ENCODE results near the gene RTN4R.

Gene RTN4R

GRCh38 chr22:20239676-20240446 is 28.3 kb downstream of the RTN4R start:
- no peak overlapping the region for H3K4me3 ChIP-seq (replicated peaks; ENCODE audit: low read depth, low read length)
- DNase-seq (ENCODE audit: extremely low read depth, low read depth) = no peak
- TF ChIP-seq CTCF (IDR thresholded peaks at IDR 0.05; ENCODE audit: low read depth, low read length, missing control alignments) = no peak

GRCh38 chr22:20238901-20239675 is 29.0 kb downstream of the RTN4R start:
- no peak overlapping the region; the same call in 1 of the 2 replicates for H3K4me3 ChIP-seq (replicated peaks; ENCODE audit: low read depth, low read length)
- no peak for TF ChIP-seq CTCF (IDR thresholded peaks at IDR 0.05; ENCODE audit: low read depth, low read length, missing control alignments)
- no peak for DNase-seq (ENCODE audit: extremely low read depth, low read depth)

- no peak overlapping the region for H3K4me3 ChIP-seq (replicated peaks; ENCODE audit: low read depth, low read length)
- no peak for DNase-seq (ENCODE audit: extremely low read depth, low read depth)
Observed at GRCh38 chr22:20238536-20238900, 29.6 kb downstream of the RTN4R start.

GRCh38 chr22:20237480-20238440 is 30.4 kb downstream of the RTN4R start:
- DNase-seq (ENCODE audit: extremely low read depth, low read depth) = no peak
- no peak for TF ChIP-seq CTCF (IDR thresholded peaks at IDR 0.05; ENCODE audit: low read depth, low read length, missing control alignments)
- no peak overlapping the region for H3K4me3 ChIP-seq (replicated peaks; ENCODE audit: low read depth, low read length)

More at GRCh38 chr22:20238536-20238900, 29.6 kb downstream of the RTN4R start:
- TF ChIP-seq CTCF (IDR thresholded peaks at IDR 0.05; ENCODE audit: low read depth, low read length, missing control alignments) = peak; percentile 74

GRCh38 chr22:20236052-20236717 is 31.9 kb downstream of the RTN4R start:
- TF ChIP-seq CTCF (IDR thresholded peaks at IDR 0.05; ENCODE audit: low read depth, low read length, missing control alignments) = no peak
- DNase-seq (ENCODE audit: extremely low read depth, low read depth) = no peak

More at GRCh38 chr22:20236052-20236717, 31.9 kb downstream of the RTN4R start:
- H3K4me3 ChIP-seq (replicated peaks; ENCODE audit: low read depth, low read length) = no peak overlapping the region
